ENCODE results near the gene KRTAP4-6.

- TF ChIP-seq, protein P1, sequence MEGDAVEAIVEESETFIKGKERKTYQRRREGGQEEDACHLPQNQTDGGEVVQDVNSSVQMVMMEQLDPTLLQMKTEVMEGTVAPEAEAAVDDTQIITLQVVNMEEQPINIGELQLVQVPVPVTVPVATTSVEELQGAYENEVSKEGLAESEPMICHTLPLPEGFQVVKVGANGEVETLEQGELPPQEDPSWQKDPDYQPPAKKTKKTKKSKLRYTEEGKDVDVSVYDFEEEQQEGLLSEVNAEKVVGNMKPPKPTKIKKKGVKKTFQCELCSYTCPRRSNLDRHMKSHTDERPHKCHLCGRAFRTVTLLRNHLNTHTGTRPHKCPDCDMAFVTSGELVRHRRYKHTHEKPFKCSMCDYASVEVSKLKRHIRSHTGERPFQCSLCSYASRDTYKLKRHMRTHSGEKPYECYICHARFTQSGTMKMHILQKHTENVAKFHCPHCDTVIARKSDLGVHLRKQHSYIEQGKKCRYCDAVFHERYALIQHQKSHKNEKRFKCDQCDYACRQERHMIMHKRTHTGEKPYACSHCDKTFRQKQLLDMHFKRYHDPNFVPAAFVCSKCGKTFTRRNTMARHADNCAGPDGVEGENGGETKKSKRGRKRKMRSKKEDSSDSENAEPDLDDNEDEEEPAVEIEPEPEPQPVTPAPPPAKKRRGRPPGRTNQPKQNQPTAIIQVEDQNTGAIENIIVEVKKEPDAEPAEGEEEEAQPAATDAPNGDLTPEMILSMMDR (IDR thresholded peaks at IDR 0.05 in 8 of 11, conservative IDR thresholded peaks at IDR 0.05 in 3 of 11): no peak
- TF ChIP-seq POLR2A (IDR thresholded peaks at IDR 0.05) (no peak), POLR2AphosphoS5 (IDR thresholded peaks at IDR 0.05) (no peak)
Measured at GRCh38 chr17:41118721-41119120, 21.6 kb downstream of the KRTAP4-6 start.
